ENCODE results near the gene NEBL.

NEBL gene

GRCh38 chr10:20742737-20743541 is 154.2 kb downstream of the NEBL start:
- H3K4me3 ChIP-seq (ENCODE audit: low read depth, low read length) = no peak overlapping the region
- DNase-seq (ENCODE audit: low read depth) = no peak
- TF ChIP-seq CTCF (IDR thresholded peaks at IDR 0.05; ENCODE audit: low read depth, low read length, missing control alignments) = no peak

GRCh38 chr10:20740120-20740519 is 157.0 kb downstream of the NEBL start:
- H3K4me3 ChIP-seq (ENCODE audit: low read depth, low read length) = no peak overlapping the region
- TF ChIP-seq CTCF (IDR thresholded peaks at IDR 0.05; ENCODE audit: low read depth, low read length, missing control alignments) = no peak
- no peak for DNase-seq (ENCODE audit: low read depth)

- H3K4me3 ChIP-seq (ENCODE audit: low read depth, low read length) = no peak overlapping the region
- no peak for DNase-seq (ENCODE audit: low read depth)
- TF ChIP-seq CTCF (IDR thresholded peaks at IDR 0.05; ENCODE audit: low read depth, low read length, missing control alignments) = no peak
Measured at GRCh38 chr10:20737107-20737506, 160.0 kb downstream of the NEBL start.

Data from GM12864 (cell line).